CD14-positive monocyte (primary cell): ENCODE measurements around the gene ZBTB43. TPM values are rescaled to one million over a fixed set of nuclear protein-coding genes. Genes with fewer than 3 reads are reported as not detected.

Experiments
- DNase-seq, 3 donors: peaks; one replicate each; pipeline ENCODE4 v3.0.0-alpha.2; 2011 to 2022
- H2AFZ ChIP-seq: 2 replicates; pipeline ENCODE4 v1.6.0; 2012; ENCODE audit warnings: mild to moderate bottlenecking, low read depth, low read length, inconsistent platforms; ENCODE audit not compliant: insufficient read depth, poor library complexity, severe bottlenecking
- H3K27ac ChIP-seq, 2 donors: 1 replicate in 1 of 2; 2 replicates in 1 of 2; pipeline ENCODE4 v1.5.1; 2012 to 2013; ENCODE audit warnings: low read length in 2 of 2, control low read depth in 1 of 2, inconsistent platforms in 1 of 2, low read depth in 1 of 2, mild to moderate bottlenecking in 1 of 2
- H3K27me3 ChIP-seq, 2 donors: one replicate each; pipeline versions ENCODE4 v1.6.0 to v1.6.1; 2011 to 2013; ENCODE audit warnings: low read length in 2 of 2; ENCODE audit not compliant: control insufficient read depth in 2 of 2, insufficient read depth in 2 of 2
- H3K36me3 ChIP-seq, 2 donors: replicated peaks in 1 of 2; 1 replicate in 1 of 2; 2 replicates in 1 of 2; pipeline versions ENCODE4 v1.5.1 to v1.6.1; 2012 to 2013; ENCODE audit warnings: low read length in 2 of 2, control low read depth in 1 of 2, inconsistent platforms in 1 of 2, mild to moderate bottlenecking in 1 of 2; ENCODE audit not compliant: insufficient read depth in 2 of 2, control insufficient read depth in 1 of 2
- H3K4me1 ChIP-seq, 2 donors: 1 replicate in 1 of 2; 2 replicates in 1 of 2; pipeline versions ENCODE4 v1.5.1 to v1.6.1; 2012 to 2013; ENCODE audit warnings: low read length in 2 of 2, control low read depth in 1 of 2, inconsistent platforms in 1 of 2, mild to moderate bottlenecking in 1 of 2, moderate library complexity in 1 of 2; ENCODE audit not compliant: insufficient read depth in 2 of 2, control insufficient read depth in 1 of 2
- H3K4me2 ChIP-seq: replicated peaks from 2 replicates; pipeline ENCODE3; 2012; ENCODE audit warnings: low read length, moderate library complexity, mild to moderate bottlenecking; ENCODE audit not compliant: poor library complexity, severe bottlenecking; ENCODE audit errors: extremely low read depth
- H3K4me3 ChIP-seq, 3 experiments: fragments of 200-600 bp in 1 of 3; sonication (generic) in 1 of 3; replicated peaks in 1 of 3; 1 replicate in 2 of 3; 2 replicates in 1 of 3; pipeline ENCODE4 v1.5.1; 2011 to 2013; ENCODE audit warnings: low read length in 3 of 3, mild to moderate bottlenecking in 3 of 3, control low read depth in 2 of 3, low read depth in 2 of 3, inconsistent platforms in 1 of 3, moderate library complexity in 1 of 3
- H3K79me2 ChIP-seq: 2 replicates; pipeline ENCODE4 v1.6.0; 2012; ENCODE audit warnings: mild to moderate bottlenecking, control low read depth, inconsistent platforms, low read length, moderate library complexity; ENCODE audit not compliant: insufficient read depth
- H3K9ac ChIP-seq: 2 replicates; pipeline ENCODE4 v1.6.0; 2017; ENCODE audit warnings: low read length, mild to moderate bottlenecking; ENCODE audit not compliant: insufficient read depth, poor library complexity, severe bottlenecking
- H3K9me3 ChIP-seq, 2 donors: replicated peaks in 1 of 2; 1 replicate in 1 of 2; 2 replicates in 1 of 2; pipeline versions ENCODE4 v1.5.1 to v1.6.1; 2012 to 2013; ENCODE audit warnings: low read length in 2 of 2, control low read depth in 1 of 2; ENCODE audit not compliant: control insufficient read depth in 1 of 2, insufficient read depth in 1 of 2
- H4K20me1 ChIP-seq: 2 replicates; pipeline ENCODE4 v1.6.0; 2012; ENCODE audit warnings: mild to moderate bottlenecking, low read length, control low read depth, moderate library complexity; ENCODE audit not compliant: insufficient read depth
- H3K27ac Mint-ChIP-seq, 7 donors: one replicate each; pipeline ENCODE4 v1.8.0; 2020; ENCODE audit warnings: mild to moderate bottlenecking in 7 of 7, mixed read lengths in 7 of 7, moderate library complexity in 6 of 7, inconsistent platforms in 2 of 7
- H3K27me3 Mint-ChIP-seq, 3 donors: one replicate each; pipeline ENCODE4 v1.8.0; 2021 to 2022; ENCODE audit warnings: low read depth in 3 of 3, mild to moderate bottlenecking in 3 of 3, mixed read lengths in 3 of 3, moderate library complexity in 3 of 3, inconsistent platforms in 1 of 3
- H3K36me3 Mint-ChIP-seq, 2 donors: one replicate each; pipeline ENCODE4 v1.8.0; 2020; ENCODE audit warnings: mixed read lengths in 2 of 2, inconsistent platforms in 1 of 2, mild to moderate bottlenecking in 1 of 2
- H3K4me1 Mint-ChIP-seq: one replicate; pipeline ENCODE4 v1.8.0; 2020; ENCODE audit warnings: mild to moderate bottlenecking, mixed read lengths
- H3K4me3 Mint-ChIP-seq, 2 donors: one replicate each; pipeline ENCODE4 v1.8.0; 2020; ENCODE audit warnings: mild to moderate bottlenecking in 2 of 2, mixed read lengths in 2 of 2, moderate library complexity in 1 of 2
- H3K9me3 Mint-ChIP-seq, 7 donors: one replicate each; pipeline ENCODE4 v1.8.0; 2020 to 2022; ENCODE audit warnings: mixed read lengths in 7 of 7, mild to moderate bottlenecking in 6 of 7, moderate library complexity in 6 of 7, inconsistent platforms in 2 of 7
- CTCF ChIP-seq: fragments of 200-600 bp; IDR thresholded peaks from one replicate; pipeline ENCODE4 v1.8.0; 2022; ENCODE audit warnings: antibody characterized with exemption, mild to moderate bottlenecking
- WGBS: methylation state at CpG from one replicate; pipeline ENCODE4 v1.1.5; 2013; ENCODE audit warnings: missing lambda C conversion rate; ENCODE audit not compliant: insufficient coverage; 5-methylcytosine and 5-hydroxymethylcytosine counted together
- intact Hi-C, 2 donors: fragments of 100-400 bp; cut with micrococcal nuclease; formaldehyde crosslinking; loops; one replicate each; pipeline versions ENCODE4 v1.15.0 to v1.15.1; 2023
- polyA plus RNA-seq, 3 donors: library from polyadenylated mRNA; depleted of rRNA in 1 of 3; unstranded in 2 of 3; stranded (reverse) in 1 of 3; fragments of 300-500 nt in 2 of 3; fragments of >200 nt in 1 of 3; fragmentation: Illumina TruSeq in 2 of 3; gene quantifications; 1 replicate in 2 of 3; 2 replicates in 1 of 3; pipeline ENCODE4 v1.2.3, GENCODE V29; 2012 to 2021

Gene ZBTB43
- polyA plus RNA-seq, 3 donors, result 6.1 to 15.9 (median 6.8) TPM

- DNase-seq, result no peak
- Mint-ChIP-seq H3K27ac (no peak overlapping the region), H3K9me3 (peaks cover 0 to 3% (median 2%) of the 10 kb centered on the region in 7 donors), H3K27me3 (peaks cover 18 to 42% (median 30%) of the 10 kb centered on the region in 3 donors), H3K4me3 (peak overlapping the region in 1 of 2 donors; percentile 10), H3K4me1 (peaks cover 11% of the 10 kb centered on the region), H3K36me3 (no peaks in the 10 kb centered on the region)
- Histone ChIP-seq H3K27me3 (peaks cover 7 to 18% of the 10 kb centered on the region in 2 donors), H2AFZ (no peak overlapping the region), H3K9ac (no peak overlapping the region), H3K4me2 (no peak overlapping the region), H3K79me2 (no peaks in the 10 kb centered on the region), H3K9me3 (no peaks in the 10 kb centered on the region), H4K20me1 (no peaks in the 10 kb centered on the region), H3K27ac (no peak overlapping the region), H3K36me3 (no peaks in the 10 kb centered on the region), H3K4me1 (no peaks in the 10 kb centered on the region), H3K4me3 (no peak overlapping the region)
- TF ChIP-seq CTCF, result no peak
- WGBS, result no CpG with 5 or more reads among the region's 2 CpGs
- intact Hi-C loops, result loop anchor here in 1 of 2 donors (5.0 kb wide), 1 partner anchor 181 kb away; no protein-coding TSS in a partner anchor
Observed at GRCh38 chr9:126788046-126788445, 16.8 kb upstream of the ZBTB43 start.

GRCh38 chr9:126788634-126789349, 16.0 kb upstream of the ZBTB43 start:
- H2AFZ ChIP-seq, result no peak overlapping the region

More at GRCh38 chr9:126788634-126789349, 16.0 kb upstream of the ZBTB43 start:
- peaks cover 11% of the 10 kb centered on the region for H3K4me1 Mint-ChIP-seq
- Histone ChIP-seq H3K4me2 (no peak overlapping the region), H4K20me1 (no peaks in the 10 kb centered on the region), H3K27ac (no peak overlapping the region), H3K79me2 (no peaks in the 10 kb centered on the region), H3K4me1 (no peaks in the 10 kb centered on the region), H3K27me3 (peaks cover 7 to 18% of the 10 kb centered on the region in 2 donors), H3K9ac (no peak overlapping the region), H3K9me3 (no peaks in the 10 kb centered on the region), H3K36me3 (no peaks in the 10 kb centered on the region), H3K4me3 (no peak overlapping the region)
- intact Hi-C loops, result loop anchor here in 1 of 2 donors (5.0 kb wide), 1 partner anchor 181 kb away; no protein-coding TSS in a partner anchor
- H3K27me3 Mint-ChIP-seq, result peaks cover 20 to 47% (median 30%) of the 10 kb centered on the region in 3 donors
- whole genome bisulfite sequencing, result 77% methylated on average over 4 of the region's 9 CpGs
- H3K27ac Mint-ChIP-seq, result no peak overlapping the region
- no peak for DNase-seq
- peaks cover 0 to 3% (median 2%) of the 10 kb centered on the region in 7 donors for H3K9me3 Mint-ChIP-seq
- H3K4me3 Mint-ChIP-seq, result peak overlapping the region in 1 of 2 donors; percentile 49
- H3K36me3 Mint-ChIP-seq, result no peaks in the 10 kb centered on the region
- no peak for TF ChIP-seq CTCF
